AG09309 (cell line): ENCODE results near the gene RPS5.

ENCODE experiments used
- DNase-seq: peaks from one replicate; pipeline ENCODE4 v3.0.0-alpha.2; 2010; ENCODE audit warnings: low read depth
- H3K4me3 ChIP-seq: 2 replicates; pipeline ENCODE4 v1.5.1; 2011; ENCODE audit warnings: mild to moderate bottlenecking, low read depth, low read length, moderate library complexity; ENCODE audit not compliant: control insufficient read depth
- TF ChIP-seq, protein P1 (sequence below): IDR thresholded peaks from 2 replicates; pipeline ENCODE4 v1.5.1; 2011; ENCODE audit warnings: mild to moderate bottlenecking, low read depth, low read length, inconsistent platforms; ENCODE audit not compliant: insufficient read depth, control insufficient read depth; ENCODE audit errors: missing control alignments

The RPS5 gene

DNA sequence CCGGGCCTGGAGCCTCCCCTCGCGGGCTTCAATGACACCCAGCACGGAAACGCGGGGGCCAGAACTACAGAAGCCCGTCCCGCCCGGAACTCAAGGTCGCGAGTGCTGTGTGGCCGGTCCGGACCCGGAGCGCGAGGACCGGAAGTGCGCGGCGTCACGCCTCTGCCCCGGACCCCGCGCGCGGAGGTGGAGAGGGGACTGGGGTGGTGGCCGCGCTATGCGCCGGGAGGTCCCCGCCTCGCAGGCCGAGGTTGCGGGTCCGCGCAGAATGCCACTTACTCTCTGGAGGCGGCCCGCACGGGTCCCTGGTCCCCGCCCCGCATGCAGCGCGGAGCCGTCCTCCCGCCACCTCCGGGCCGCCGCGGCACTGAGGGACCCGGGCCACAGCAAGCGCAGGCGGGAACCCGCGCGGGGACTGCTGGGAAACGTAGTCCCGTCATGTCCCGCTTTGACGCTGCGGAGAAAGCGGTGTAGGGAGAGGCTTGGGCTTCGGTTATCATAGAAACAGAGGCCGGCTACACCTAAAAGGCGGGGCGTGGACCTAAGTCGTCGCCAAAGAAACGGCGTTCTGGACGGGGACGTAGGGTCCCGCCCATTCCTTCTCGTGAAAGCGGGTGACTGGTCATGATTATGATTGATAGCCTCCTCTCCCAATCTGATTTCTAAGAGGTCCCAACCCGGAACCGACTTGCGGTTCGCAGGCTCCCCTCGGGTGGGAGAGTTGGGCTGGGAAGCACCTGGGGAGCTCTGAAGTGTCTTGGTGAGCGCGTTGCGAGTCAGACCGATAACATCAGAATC lies 6.2 kb upstream of the RPS5 start, which contains the start of gene ZNF837:
Gene ZNF837 (minus strand): TSS at position 369 of the 798 bp plus-strand sequence. CDS start 11,698 bp downstream, outside the sequence.
- TF ChIP-seq, protein P1, sequence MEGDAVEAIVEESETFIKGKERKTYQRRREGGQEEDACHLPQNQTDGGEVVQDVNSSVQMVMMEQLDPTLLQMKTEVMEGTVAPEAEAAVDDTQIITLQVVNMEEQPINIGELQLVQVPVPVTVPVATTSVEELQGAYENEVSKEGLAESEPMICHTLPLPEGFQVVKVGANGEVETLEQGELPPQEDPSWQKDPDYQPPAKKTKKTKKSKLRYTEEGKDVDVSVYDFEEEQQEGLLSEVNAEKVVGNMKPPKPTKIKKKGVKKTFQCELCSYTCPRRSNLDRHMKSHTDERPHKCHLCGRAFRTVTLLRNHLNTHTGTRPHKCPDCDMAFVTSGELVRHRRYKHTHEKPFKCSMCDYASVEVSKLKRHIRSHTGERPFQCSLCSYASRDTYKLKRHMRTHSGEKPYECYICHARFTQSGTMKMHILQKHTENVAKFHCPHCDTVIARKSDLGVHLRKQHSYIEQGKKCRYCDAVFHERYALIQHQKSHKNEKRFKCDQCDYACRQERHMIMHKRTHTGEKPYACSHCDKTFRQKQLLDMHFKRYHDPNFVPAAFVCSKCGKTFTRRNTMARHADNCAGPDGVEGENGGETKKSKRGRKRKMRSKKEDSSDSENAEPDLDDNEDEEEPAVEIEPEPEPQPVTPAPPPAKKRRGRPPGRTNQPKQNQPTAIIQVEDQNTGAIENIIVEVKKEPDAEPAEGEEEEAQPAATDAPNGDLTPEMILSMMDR = no peak
- H3K4me3 ChIP-seq = peak within 1 kb of the TSS; percentile 59
- DNase-seq = peak; percentile 100

DNA sequence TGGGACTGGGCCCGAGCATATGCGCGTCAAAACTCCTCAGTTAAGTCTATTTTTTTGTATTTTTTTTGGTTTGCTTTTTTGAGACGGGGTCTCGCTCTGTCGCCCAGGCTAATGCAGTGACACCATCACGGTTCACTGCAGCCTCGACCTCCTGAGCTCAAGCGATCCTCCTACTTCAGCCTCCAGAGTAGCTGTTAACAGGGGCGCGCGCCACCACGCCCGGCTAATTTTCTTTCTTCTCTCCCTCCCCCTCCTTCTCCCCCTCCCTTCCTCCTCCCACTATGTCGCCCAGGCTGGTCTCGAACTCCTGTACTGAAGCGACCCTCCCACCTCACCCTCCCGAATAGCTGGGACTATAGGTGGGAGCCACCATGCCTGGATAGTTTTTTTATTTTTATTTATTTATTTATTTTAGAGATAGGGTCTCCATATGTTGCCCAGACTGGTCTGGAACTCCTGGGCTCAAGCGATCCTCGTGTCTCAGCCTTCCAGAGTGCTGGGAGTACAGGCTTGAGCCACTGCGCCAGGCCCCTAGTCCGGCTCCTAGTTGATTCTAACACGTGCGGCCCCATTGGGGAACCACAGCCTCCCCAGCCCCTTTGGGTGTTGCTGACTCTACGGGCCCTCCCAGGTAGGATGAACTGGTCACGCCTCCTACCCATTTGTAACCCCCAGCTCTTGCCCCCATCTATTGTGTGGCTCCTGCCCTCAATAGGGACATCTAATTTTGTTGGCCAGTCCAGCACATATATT lies 5.4 kb upstream of the RPS5 start:
- TF ChIP-seq, protein P1 = no peak
- DNase-seq = no peak
- H3K4me3 ChIP-seq = peak overlapping the region; percentile 59

DNA sequence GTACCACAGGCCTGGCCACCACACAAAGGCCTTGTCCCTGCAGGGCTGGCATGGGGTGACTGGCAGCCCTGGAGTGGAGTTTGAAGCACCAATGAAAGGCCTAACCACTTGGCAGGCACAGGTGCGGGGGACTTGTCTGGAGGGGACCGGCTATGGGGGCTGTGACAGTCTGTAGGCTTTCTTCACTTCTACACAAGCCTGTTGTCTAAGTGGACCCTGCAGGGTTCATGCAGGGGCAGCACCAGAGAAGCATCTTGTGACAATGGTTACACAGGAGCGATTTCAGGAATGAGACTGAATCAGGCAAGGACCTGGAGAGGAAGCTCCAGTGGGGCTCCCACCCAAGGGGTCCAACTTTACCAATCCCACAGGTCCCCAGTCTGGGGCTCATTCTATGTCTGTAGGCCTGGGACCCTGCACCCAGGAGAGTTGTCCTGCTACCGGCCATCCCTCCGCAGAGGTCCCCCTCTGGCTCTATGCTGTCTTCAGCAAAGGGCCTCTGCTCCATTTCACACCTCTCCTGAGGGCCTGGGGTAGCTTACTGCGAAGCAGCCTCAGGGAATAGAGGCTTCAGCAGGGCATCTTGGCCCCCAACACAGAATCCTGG lies 4.0 kb upstream of the RPS5 start:
- no peak for DNase-seq
- TF ChIP-seq, protein P1 = no peak
- H3K4me3 ChIP-seq = no peak overlapping the region

DNA sequence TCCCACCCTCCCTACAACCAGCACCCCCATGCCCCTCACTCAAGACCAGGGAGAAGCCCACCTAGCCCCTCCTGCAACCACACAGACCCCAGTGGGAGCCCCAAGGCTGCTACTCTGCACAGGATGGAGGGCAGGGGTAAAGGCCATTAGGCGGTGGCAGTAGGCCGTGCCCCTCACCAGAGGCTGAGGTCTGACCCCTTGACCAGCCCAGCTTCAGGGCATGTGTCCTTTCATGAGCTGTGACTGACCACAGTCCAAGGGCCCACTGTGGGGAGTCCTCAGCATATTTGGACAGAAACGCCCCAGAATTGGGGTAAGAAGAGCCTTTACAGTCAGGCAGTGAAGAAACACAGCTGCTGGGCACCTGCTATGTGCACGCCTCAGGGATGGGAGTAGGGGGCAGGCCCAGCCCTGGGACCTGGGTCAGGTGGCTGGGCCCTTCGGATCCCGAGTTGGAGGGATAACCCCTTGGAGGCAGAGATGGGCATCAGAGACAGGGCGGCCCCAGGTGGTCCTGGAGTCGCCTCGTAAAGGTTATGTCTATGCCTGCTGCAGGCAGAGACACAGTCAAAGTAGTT lies 1.7 kb upstream of the RPS5 start:
- TF ChIP-seq, protein P1 = no peak
- no peak for DNase-seq
- peak overlapping the region; percentile 89 for H3K4me3 ChIP-seq

DNA sequence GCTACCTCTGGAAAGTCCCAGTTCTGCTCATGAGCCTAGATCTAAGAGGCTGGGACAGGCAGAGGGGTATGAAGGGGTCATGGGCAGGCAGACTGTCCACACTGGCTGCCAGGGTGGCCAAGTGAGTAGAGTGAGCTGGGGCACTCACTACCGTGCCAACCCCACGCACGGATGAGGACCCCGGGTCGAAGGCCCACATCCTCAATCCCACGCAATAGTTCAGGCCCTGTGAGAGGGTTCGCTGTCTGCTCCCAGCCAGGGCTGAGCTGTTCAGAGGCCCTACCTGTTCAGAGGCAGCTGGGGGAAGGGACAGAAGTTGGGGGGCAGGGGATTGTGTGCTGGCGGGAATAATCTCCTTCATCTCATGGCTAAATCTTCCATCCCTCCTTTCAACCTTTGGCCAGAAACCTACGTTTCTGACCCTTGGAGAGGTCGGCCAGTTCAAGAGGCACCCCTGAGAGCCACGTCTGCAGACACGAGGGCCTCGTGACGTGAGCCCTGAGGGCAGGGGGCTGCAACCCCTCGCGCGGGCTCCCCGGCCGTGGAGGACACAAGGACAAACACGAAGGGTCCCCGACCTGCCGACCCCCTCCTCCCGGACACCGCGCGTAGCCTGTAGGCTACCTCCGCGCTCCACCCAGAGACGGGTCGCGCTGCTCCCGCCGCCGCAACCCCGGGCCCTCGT lies 1.0 kb upstream of the RPS5 start:
- DNase-seq = no peak
- H3K4me3 ChIP-seq = peak overlapping the region; percentile 89
- TF ChIP-seq, protein P1 = no peak
